Measurements from ENCODE around the gene CEACAM19. TPM values are rescaled to one million over a fixed set of nuclear protein-coding genes. Genes with fewer than 3 reads are reported as not detected.

CEACAM19 gene
- total and polyA plus RNA-seq, 2 donors (not counting 3 experiments of a cell fraction or from before 2014, with no cell fraction given) = 9.9 to 14.5 TPM

DNA sequence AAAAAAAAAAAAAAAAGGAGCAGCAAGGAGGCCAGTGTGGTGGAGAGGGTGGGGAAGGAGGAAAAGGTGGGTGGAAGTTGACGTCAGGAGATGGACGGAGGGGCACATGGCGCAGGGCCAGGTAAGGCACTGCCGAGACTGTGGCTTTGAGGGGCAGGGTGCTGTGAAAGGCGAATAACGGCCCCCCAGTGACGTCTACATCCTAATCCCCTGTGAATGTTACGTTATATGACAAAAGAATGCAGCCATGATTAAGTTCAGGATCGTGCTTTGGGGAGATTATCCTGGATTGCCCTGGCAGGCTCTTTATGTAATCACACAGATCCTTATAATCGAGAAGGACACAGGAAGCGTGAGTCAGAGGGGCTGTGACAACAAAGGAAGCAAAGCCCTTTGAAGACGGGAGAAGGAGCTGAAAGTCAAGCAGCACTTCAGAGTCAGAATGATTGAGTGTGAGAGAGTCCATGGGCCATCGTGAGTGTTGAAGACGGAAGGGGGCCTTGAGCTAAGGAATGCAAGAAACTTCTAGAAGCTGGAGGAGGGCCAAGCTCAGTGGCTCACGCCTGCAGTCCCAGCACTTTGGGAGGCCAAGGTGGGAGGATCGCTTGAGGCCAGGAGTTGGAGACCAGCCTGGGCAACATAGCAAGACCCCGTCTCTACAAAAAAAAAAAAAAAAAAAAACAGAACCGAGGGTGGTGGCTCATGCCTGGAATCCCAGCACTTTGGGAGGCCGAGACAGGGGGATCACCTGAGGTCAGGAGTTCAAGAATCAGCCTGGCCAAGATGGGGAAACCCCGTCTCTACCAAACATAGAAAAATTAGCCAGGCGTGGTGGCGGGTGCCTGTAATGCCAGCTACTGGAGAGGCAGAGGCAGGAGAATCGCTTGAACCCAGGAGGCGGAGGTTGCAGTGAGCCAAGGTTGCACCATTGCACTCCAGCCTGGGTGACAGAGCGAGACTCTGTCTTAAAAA lies 13.9 kb downstream of the CEACAM19 start:
- CTCF ChIA-PET = interaction anchor here (0.7 to 1.6 kb wide), 10 partner anchors 17 to 118 kb away, joined by 3 to 21 read pairs (median 5); no protein-coding TSS in a partner anchor
- Histone ChIP-seq H4K20me1 (replicated peaks; ENCODE audit: control insufficient read depth, extremely low read depth, insufficient read depth, low read length) (no peaks in the 10 kb centered on the region), H3K9me1 (replicated peaks; ENCODE audit: control insufficient read depth, extremely low read depth, insufficient read depth, low read length) (no peaks in the 10 kb centered on the region), H3K79me2 (ENCODE audit: control insufficient read depth, insufficient read depth, low read length) (no peaks in the 10 kb centered on the region), H3K27ac (ENCODE audit: insufficient read depth, low read depth, low read length) (peak overlapping the region; percentile 70), H3K4me1 (ENCODE audit: control insufficient read depth, extremely low read depth, insufficient read depth, low read length) (peaks cover 11% of the 10 kb centered on the region), H3K4me3 (replicated peaks in 1 of 3; ENCODE audit: insufficient read depth in 1 of 3, low read depth in 1 of 3, low read length in 3 of 3) (no peak overlapping the region), H2AFZ (ENCODE audit: low read depth, low read length) (no peak overlapping the region), H3K9ac (replicated peaks; ENCODE audit: extremely low read depth, insufficient read depth, low read length) (peak overlapping the region; percentile 28), H3K4me2 (ENCODE audit: insufficient read depth, low read length) (no peak overlapping the region), H3K36me3 (ENCODE audit: control insufficient read depth in 2 of 2, extremely low read depth in 1 of 2, insufficient read depth in 2 of 2, low read length in 2 of 2) (peaks cover 0 to 2% of the 10 kb centered on the region in 2 experiments), H3K27me3 (ENCODE audit: control insufficient read depth in 2 of 2, insufficient read depth in 2 of 2, low read length in 2 of 2) (no peaks in the 10 kb centered on the region), H3K9me3 (replicated peaks; ENCODE audit: control insufficient read depth, insufficient read depth, low read length) (no peaks in the 10 kb centered on the region)
- POLR2A ChIA-PET = interaction anchor here (0.6 to 0.8 kb wide), 5 partner anchors 85 to 141 kb away, joined by 4 to 11 read pairs (median 5); no protein-coding TSS in a partner anchor
- TF ChIP-seq EZH2 (IDR thresholded peaks at IDR 0.05; ENCODE audit: borderline replicate concordance, low read depth, low read length, severe bottlenecking) (no peak), POLR2AphosphoS5 (IDR thresholded peaks at IDR 0.05; ENCODE audit: insufficient read depth, low read depth, low read length) (peak; percentile 83), FOS (IDR thresholded peaks at IDR 0.05; ENCODE audit: borderline replicate concordance, insufficient read depth, low read length) (peak; percentile 77), JUN (IDR thresholded peaks at IDR 0.05; ENCODE audit: borderline replicate concordance, insufficient read depth, insufficient read length, low read depth) (peak; percentile 93), GATA2 (IDR thresholded peaks at IDR 0.05; ENCODE audit: insufficient read depth, insufficient read length, low read depth, low read length) (peak; percentile 48)
- TF ChIP-seq, protein P1, sequence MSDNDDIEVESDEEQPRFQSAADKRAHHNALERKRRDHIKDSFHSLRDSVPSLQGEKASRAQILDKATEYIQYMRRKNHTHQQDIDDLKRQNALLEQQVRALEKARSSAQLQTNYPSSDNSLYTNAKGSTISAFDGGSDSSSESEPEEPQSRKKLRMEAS (IDR thresholded peaks at IDR 0.05; ENCODE audit: insufficient read depth, insufficient read length) = no peak
- intact Hi-C loops (cut with micrococcal nuclease) (loop anchor here (1.0 to 5.0 kb wide), 3 partner anchors 72 to 114 kb away; no protein-coding TSS in a partner anchor), dilution Hi-C loops (cut with MboI; ENCODE audit: extremely low pct_ligation_motif_present, low sequenced_read_pairs) (no loop called here)
- FAIRE-seq = peak; percentile 99
- BruUV-seq (replicated peaks) = no TSS peak
- DNase-seq (ENCODE audit: low read depth, low spot score) = peak; percentile 97
